PC-3 (cell line): Measurements from ENCODE around the gene RAX.

Source experiments
- EZH2 ChIP-seq: fragments of 300-600 bp; sonication (generic); IDR thresholded peaks from one replicate; pipeline ENCODE4 v1.6.1; 2017; ENCODE audit warnings: antibody characterized with exemption, mild to moderate bottlenecking, low read length; ENCODE audit not compliant: unreplicated experiment
- TF ChIP-seq, protein P1 (sequence below): fragments of 300-600 bp; sonication (generic); conservative IDR thresholded peaks from 2 replicates; pipeline ENCODE4 v1.5.1; 2017; ENCODE audit warnings: antibody characterized with exemption, low read depth, mild to moderate bottlenecking, low read length

DNA sequence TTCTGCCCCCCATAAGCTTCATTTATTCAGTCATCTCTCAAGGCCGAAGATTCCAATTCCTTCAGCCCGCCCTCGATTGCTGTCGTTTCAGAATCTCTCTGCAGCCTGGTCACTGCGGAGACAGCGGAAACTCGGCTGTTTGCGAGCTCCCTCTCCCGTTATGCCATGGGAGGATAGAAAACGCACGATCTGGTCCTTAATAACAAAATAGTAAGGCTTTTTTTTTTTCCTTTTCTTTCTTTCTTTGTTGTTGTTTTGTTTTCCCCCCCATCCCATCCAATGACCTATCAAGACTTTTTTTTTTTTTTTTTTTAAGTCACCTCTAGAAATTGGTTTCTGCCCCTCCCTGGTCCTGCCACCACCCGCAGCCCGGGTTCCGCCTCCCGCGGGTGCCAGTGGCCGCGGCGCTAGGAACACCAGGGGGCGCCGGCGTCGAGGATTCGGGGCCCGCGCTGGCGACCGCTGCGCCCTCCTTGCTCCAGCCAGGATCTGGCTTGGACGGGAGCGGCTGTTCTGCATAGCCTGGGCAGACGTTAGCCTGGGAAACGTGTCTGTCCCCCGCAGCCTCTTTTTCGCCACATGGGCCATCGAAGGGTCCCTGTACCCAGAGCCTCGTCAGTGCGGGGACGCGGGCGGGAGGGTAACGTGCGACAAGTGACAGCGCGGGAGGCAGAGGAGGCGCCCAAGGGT, 35.1 kb upstream of the RAX start:
- TF ChIP-seq, protein P1, sequence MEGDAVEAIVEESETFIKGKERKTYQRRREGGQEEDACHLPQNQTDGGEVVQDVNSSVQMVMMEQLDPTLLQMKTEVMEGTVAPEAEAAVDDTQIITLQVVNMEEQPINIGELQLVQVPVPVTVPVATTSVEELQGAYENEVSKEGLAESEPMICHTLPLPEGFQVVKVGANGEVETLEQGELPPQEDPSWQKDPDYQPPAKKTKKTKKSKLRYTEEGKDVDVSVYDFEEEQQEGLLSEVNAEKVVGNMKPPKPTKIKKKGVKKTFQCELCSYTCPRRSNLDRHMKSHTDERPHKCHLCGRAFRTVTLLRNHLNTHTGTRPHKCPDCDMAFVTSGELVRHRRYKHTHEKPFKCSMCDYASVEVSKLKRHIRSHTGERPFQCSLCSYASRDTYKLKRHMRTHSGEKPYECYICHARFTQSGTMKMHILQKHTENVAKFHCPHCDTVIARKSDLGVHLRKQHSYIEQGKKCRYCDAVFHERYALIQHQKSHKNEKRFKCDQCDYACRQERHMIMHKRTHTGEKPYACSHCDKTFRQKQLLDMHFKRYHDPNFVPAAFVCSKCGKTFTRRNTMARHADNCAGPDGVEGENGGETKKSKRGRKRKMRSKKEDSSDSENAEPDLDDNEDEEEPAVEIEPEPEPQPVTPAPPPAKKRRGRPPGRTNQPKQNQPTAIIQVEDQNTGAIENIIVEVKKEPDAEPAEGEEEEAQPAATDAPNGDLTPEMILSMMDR: peak; percentile 87
- TF ChIP-seq EZH2: no peak
